ENCODE results near the gene MX2.
"Not testable (repeated sequence)": the region's sequence is repeated elsewhere in the genome, so short reads cannot be mapped to it uniquely, and the experiment has no call there.

The MX2 gene

GRCh38 chr21:41361786-41362604, at the start of gene MX2:
TSS of gene MX2 (plus strand) at chr21:41362027. CDS start at chr21:41376907, 14,880 bp downstream.
- DNase-seq (ENCODE audit: low read depth): no peak
- no peak for TF ChIP-seq CTCF (conservative IDR thresholded peaks at IDR 0.05; ENCODE audit: low read depth, low read length)
- H3K4me3 ChIP-seq (ENCODE audit: low read length): no peak within 1 kb of the TSS

- not testable (repeated sequence) for DNase-seq (ENCODE audit: low read depth); H3K4me3 ChIP-seq (ENCODE audit: low read length)
Observed at GRCh38 chr21:41313285-41314164, 48.3 kb upstream of the MX2 start.

- DNase-seq (ENCODE audit: low read depth): no peak
- no peak for TF ChIP-seq CTCF (conservative IDR thresholded peaks at IDR 0.05; ENCODE audit: low read depth, low read length)
- no peak overlapping the region for H3K4me3 ChIP-seq (ENCODE audit: low read length)
Observed at GRCh38 chr21:41315726-41316125, 46.1 kb upstream of the MX2 start.

- H3K4me3 ChIP-seq (ENCODE audit: low read length): no peak within 1 kb of the TSS
- TF ChIP-seq CTCF (conservative IDR thresholded peaks at IDR 0.05; ENCODE audit: low read depth, low read length): no peak
- no peak for DNase-seq (ENCODE audit: low read depth)
Observed at GRCh38 chr21:41316200-41317062, 45.4 kb upstream of the MX2 start, which contains the start of gene FAM3B. TSS of gene FAM3B (plus strand) at chr21:41316801. CDS start at chr21:41316880, 79 bp downstream.

GRCh38 chr21:41317063-41317392, 44.8 kb upstream of the MX2 start:
- no peak overlapping the region for H3K4me3 ChIP-seq (ENCODE audit: low read length)
- no peak for TF ChIP-seq CTCF (conservative IDR thresholded peaks at IDR 0.05; ENCODE audit: low read depth, low read length)
- no peak for DNase-seq (ENCODE audit: low read depth)

- TF ChIP-seq CTCF (conservative IDR thresholded peaks at IDR 0.05; ENCODE audit: low read depth, low read length): no peak
- DNase-seq (ENCODE audit: low read depth): no peak
- H3K4me3 ChIP-seq (ENCODE audit: low read length): no peak overlapping the region
Observed at GRCh38 chr21:41317458-41317857, 44.4 kb upstream of the MX2 start.

- TF ChIP-seq CTCF (conservative IDR thresholded peaks at IDR 0.05; ENCODE audit: low read depth, low read length): no peak
- no peak overlapping the region for H3K4me3 ChIP-seq (ENCODE audit: low read length)
- DNase-seq (ENCODE audit: low read depth): no peak
Observed at GRCh38 chr21:41318218-41318617, 43.6 kb upstream of the MX2 start.

Data from retinal pigment epithelial cell (primary cell).